ENCODE results near the gene CCDC24. TPM values are rescaled to one million over a fixed set of nuclear protein-coding genes. Genes with fewer than 3 reads are reported as not detected.

CCDC24 gene
- total and polyA plus RNA-seq, 2 of the 13 experiments (the other 11 are each of a cell fraction or from before 2014, with no cell fraction given), result 1.4 to 2.9 TPM

GRCh38 chr1:44031252-44032169 is 40.1 kb downstream of the CCDC24 start, which contains the start of gene SLC6A9 (continued):
- TF ChIP-seq CHCHD3 (CRISPR knock-in tag; IDR thresholded peaks at IDR 0.05) (no peak), PAXIP1 (CRISPR knock-in tag; conservative IDR thresholded peaks at IDR 0.05) (peak; percentile 17; the same call in 1 of the 2 replicates), AHR (CRISPR knock-in tag; IDR thresholded peaks at IDR 0.05) (no peak), ZNF510 (CRISPR knock-in tag; IDR thresholded peaks at IDR 0.05; ENCODE audit: low read depth) (no peak), ZNF20 (CRISPR knock-in tag; IDR thresholded peaks at IDR 0.05) (no peak), MBNL3 (CRISPR knock-in tag; conservative IDR thresholded peaks at IDR 0.05) (no peak), ZNF891 (CRISPR knock-in tag; IDR thresholded peaks at IDR 0.05) (0 out of 2 replicates have a peak, but pooled peaks have one; percentile 14), PAX8 (CRISPR knock-in tag; IDR thresholded peaks at IDR 0.05; ENCODE audit: borderline replicate concordance) (peak; percentile 73; the same call in 1 of the 2 replicates), ZNF800 (CRISPR knock-in tag; IDR thresholded peaks at IDR 0.05) (0 out of 2 replicates have a peak, but pooled peaks have one; percentile 49), ZNF460 (CRISPR knock-in tag; IDR thresholded peaks at IDR 0.05; ENCODE audit: borderline replicate concordance) (no peak), AKNA (CRISPR knock-in tag; IDR thresholded peaks at IDR 0.05; ENCODE audit: borderline replicate concordance) (no peak), ZSCAN29 (CRISPR knock-in tag; conservative IDR thresholded peaks at IDR 0.05) (no peak; the same call in 1 of the 2 replicates), ZNF792 (CRISPR knock-in tag; IDR thresholded peaks at IDR 0.05) (no peak), MAFF (IDR thresholded peaks at IDR 0.05; ENCODE audit: low read depth, low read length) (no peak), ZNF598 (CRISPR knock-in tag; IDR thresholded peaks at IDR 0.05; ENCODE audit: borderline replicate concordance) (no peak), MEIS1 (CRISPR knock-in tag; IDR thresholded peaks at IDR 0.05; ENCODE audit: borderline replicate concordance) (0 out of 2 replicates have a peak, but pooled peaks have one; percentile 37), HNRNPH1 (optimal IDR thresholded peaks at IDR 0.05; ENCODE audit: low read depth, low read length) (no peak), MXI1 (IDR thresholded peaks at IDR 0.05; ENCODE audit: borderline replicate concordance, low read depth, low read length) (no peak)

Data from HepG2 (cell line).